ENCODE measurements around the gene DHX36. TPM values are rescaled to one million over a fixed set of nuclear protein-coding genes. Genes with fewer than 3 reads are reported as not detected.

The DHX36 gene
- total and polyA plus RNA-seq, 2 of the 4 experiments (the other 2 are of a cell fraction), result 27.1 to 30.2 TPM

DNA sequence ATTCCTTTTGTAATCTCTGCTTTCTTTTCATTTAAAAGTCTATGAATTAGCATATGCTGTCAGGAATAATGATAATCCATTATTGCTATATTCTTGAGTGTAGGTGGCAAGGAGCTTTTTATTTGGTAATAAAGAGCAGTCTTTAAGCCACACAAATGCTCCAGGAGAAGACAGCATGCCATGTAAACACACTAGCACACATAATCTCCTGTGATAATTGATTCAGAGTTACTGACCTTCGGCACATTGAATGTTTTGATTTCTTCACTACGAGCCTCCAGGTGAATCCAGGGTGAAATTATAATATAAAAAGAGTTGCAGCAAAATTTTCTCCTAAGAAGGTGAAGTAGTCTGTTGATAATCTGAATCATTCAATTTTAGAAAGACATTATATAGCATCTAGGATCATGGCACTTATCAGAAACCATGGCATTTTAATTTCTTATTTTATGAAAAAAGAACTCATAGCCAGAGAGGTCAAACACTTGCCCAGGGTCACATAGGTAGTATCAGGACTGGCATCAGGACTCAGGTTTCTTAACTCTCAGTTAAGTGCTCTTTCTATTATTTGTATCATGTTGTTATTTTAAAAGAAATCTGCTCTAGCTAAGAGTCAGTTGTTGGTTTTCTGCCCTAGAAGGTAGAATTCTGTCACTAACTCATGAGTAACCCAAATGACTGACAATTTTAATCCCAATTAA, 21.3 kb upstream of the DHX36 start:
- no peak overlapping the region for H3K4me3 ChIP-seq (ENCODE audit: insufficient read depth, low read depth, low read length)
- no peak overlapping the region for H4K8ac ChIP-seq (ENCODE audit: low read depth in 2 of 2, low read length in 2 of 2)
- no peaks in the 10 kb centered on the region for H3K79me1 ChIP-seq (ENCODE audit: low read depth in 1 of 2, low read length in 2 of 2)
- H3K56ac ChIP-seq (ENCODE audit: extremely low read depth, insufficient read depth, low read length), result no peak overlapping the region
- H3K27ac ChIP-seq (ENCODE audit: insufficient read depth, low read length), result no peak overlapping the region
- no peak overlapping the region for H2AK9ac ChIP-seq (replicated peaks; ENCODE audit: low read depth, low read length, poor library complexity)
- dilution Hi-C loops (cut with HindIII; ENCODE audit: low sequenced_read_pairs, unreplicated experiment), result no loop called here
- H3K27me3 ChIP-seq (ENCODE audit: control insufficient read depth, insufficient read depth, low read length), result no peaks in the 10 kb centered on the region
- no peak overlapping the region for H4K91ac ChIP-seq (ENCODE audit: insufficient read depth, low read depth, low read length)
- no peak overlapping the region for H3K18ac ChIP-seq (ENCODE audit: low read depth, low read length)
- H3K4me1 ChIP-seq (ENCODE audit: control insufficient read depth, insufficient read depth, low read length), result no peaks in the 10 kb centered on the region
- no peaks in the 10 kb centered on the region for H3K36me3 ChIP-seq (ENCODE audit: control insufficient read depth, insufficient read depth, low read length)
- no peak overlapping the region for H3K4ac ChIP-seq (ENCODE audit: low read depth, low read length)
- no peak overlapping the region for H2AK5ac ChIP-seq (ENCODE audit: low read depth, low read length)
- in situ Hi-C loops (cut with MboI; ENCODE audit: low sequenced_read_pairs), result no loop called here
- H2BK5ac ChIP-seq (ENCODE audit: low read depth, low read length, poor library complexity, severe bottlenecking), result no peak overlapping the region
- H2AFZ ChIP-seq (replicated peaks; ENCODE audit: low read length, poor library complexity), result no peak overlapping the region
- H3K23ac ChIP-seq (ENCODE audit: low read depth, low read length), result no peak overlapping the region
- no peaks in the 10 kb centered on the region for H3K9me3 ChIP-seq (ENCODE audit: control insufficient read depth, insufficient read depth, low read length)
- H2BK120ac ChIP-seq (ENCODE audit: low read depth, low read length), result no peak overlapping the region
- no peak overlapping the region for H2BK20ac ChIP-seq (ENCODE audit: low read depth, low read length)
- no peak overlapping the region for H3K4me2 ChIP-seq (ENCODE audit: low read depth, low read length)
- no CpG with 5 or more reads among the region's 2 CpGs for WGBS, 2 experiments (ENCODE audit: extremely low coverage in 2 of 2, insufficient read length in 1 of 2)
- no peak for DNase-seq
- H4K20me1 ChIP-seq (ENCODE audit: insufficient read depth, low read length), result no peaks in the 10 kb centered on the region
- no peak overlapping the region for H3K14ac ChIP-seq (replicated peaks; ENCODE audit: low read depth, low read length)
- no peak overlapping the region for H4K5ac ChIP-seq (ENCODE audit: low read depth, low read length)
- H3K9ac ChIP-seq (ENCODE audit: low read depth, low read length), result no peak overlapping the region
- ChIA-PET CTCF (no interaction called here), POLR2A (ENCODE audit: unreplicated experiment) (no interaction called here)
- BruUV-seq (replicated peaks), result no TSS peak
- TF ChIP-seq SMC3 (IDR thresholded peaks at IDR 0.05; ENCODE audit: low read depth, low read length), result no peak
- no peak for TF ChIP-seq RCOR1 (IDR thresholded peaks at IDR 0.05; ENCODE audit: insufficient replicate concordance, low read length)
- TF ChIP-seq CHD1 (IDR thresholded peaks at IDR 0.05; ENCODE audit: low read depth, low read length), result no peak
- no peak for TF ChIP-seq MXI1 (IDR thresholded peaks at IDR 0.05; ENCODE audit: borderline replicate concordance, low read depth, low read length)
- TF ChIP-seq CEBPB (IDR thresholded peaks at IDR 0.05; ENCODE audit: low read depth, low read length), result no peak
- no peak for TF ChIP-seq FOS (IDR thresholded peaks at IDR 0.05; ENCODE audit: low read depth, low read length)
- TF ChIP-seq MAFK (IDR thresholded peaks at IDR 0.05; ENCODE audit: low read depth, low read length), result no peak
- no peak for TF ChIP-seq BHLHE40 (IDR thresholded peaks at IDR 0.05; ENCODE audit: low read depth, low read length)
- TF ChIP-seq, protein P1, sequence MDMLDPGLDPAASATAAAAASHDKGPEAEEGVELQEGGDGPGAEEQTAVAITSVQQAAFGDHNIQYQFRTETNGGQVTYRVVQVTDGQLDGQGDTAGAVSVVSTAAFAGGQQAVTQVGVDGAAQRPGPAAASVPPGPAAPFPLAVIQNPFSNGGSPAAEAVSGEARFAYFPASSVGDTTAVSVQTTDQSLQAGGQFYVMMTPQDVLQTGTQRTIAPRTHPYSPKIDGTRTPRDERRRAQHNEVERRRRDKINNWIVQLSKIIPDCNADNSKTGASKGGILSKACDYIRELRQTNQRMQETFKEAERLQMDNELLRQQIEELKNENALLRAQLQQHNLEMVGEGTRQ (IDR thresholded peaks at IDR 0.05; ENCODE audit: low read depth, low read length), result no peak
- TF ChIP-seq NFE2L2 (IDR thresholded peaks at IDR 0.05; ENCODE audit: low read depth, low read length), result no peak
- TF ChIP-seq RFX5 (IDR thresholded peaks at IDR 0.05; ENCODE audit: low read depth, low read length), result no peak
- no peak for TF ChIP-seq MAZ (IDR thresholded peaks at IDR 0.05; ENCODE audit: borderline replicate concordance, low read depth, low read length)
- TF ChIP-seq, protein P2, sequence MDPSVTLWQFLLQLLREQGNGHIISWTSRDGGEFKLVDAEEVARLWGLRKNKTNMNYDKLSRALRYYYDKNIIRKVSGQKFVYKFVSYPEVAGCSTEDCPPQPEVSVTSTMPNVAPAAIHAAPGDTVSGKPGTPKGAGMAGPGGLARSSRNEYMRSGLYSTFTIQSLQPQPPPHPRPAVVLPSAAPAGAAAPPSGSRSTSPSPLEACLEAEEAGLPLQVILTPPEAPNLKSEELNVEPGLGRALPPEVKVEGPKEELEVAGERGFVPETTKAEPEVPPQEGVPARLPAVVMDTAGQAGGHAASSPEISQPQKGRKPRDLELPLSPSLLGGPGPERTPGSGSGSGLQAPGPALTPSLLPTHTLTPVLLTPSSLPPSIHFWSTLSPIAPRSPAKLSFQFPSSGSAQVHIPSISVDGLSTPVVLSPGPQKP (IDR thresholded peaks at IDR 0.05; ENCODE audit: borderline replicate concordance, low read depth, low read length), result no peak
- no peak for TF ChIP-seq CTCF (conservative IDR thresholded peaks at IDR 0.05; ENCODE audit: low read depth, low read length)
- no peak for TF ChIP-seq RAD21 (IDR thresholded peaks at IDR 0.05; ENCODE audit: low read length)
- TF ChIP-seq POLR2A (IDR thresholded peaks at IDR 0.05; ENCODE audit: low read depth, low read length), result no peak
- H3K9me1 ChIP-seq (ENCODE audit: insufficient read depth, low read length), result no peaks in the 10 kb centered on the region
- intact Hi-C loops (cut with micrococcal nuclease), result no loop called here
- no peak for ATAC-seq (ENCODE audit: low read depth)
- no peak overlapping the region for H2BK15ac ChIP-seq (ENCODE audit: low read depth, low read length)

Data from IMR-90 (cell line).